Pancreas (tissue), 10 donors: ENCODE data around the gene MTHFD1L. TPM values are rescaled to one million over a fixed set of nuclear protein-coding genes. Genes with fewer than 3 reads are reported as not detected.

ENCODE experiments used
- ATAC-seq, 4 donors: fragments of 200-7000 bp; cut with Tn5 transposase; one replicate each; pipeline versions ENCODE4 v1.8.0 to v1.9.1; 2020; ENCODE audit warnings: mild to moderate bottlenecking in 4 of 4, moderate library complexity in 4 of 4
- DNase-seq, 6 donors: peaks; one replicate each; pipeline ENCODE4 v3.0.0-alpha.2; 2020
- FAIRE-seq: peaks from 2 replicates; lab custom pipeline; 2012; peaks lifted over from hg19 to GRCh38; lab: Jason Lieb, UNC
- H3K27ac ChIP-seq, 4 donors: fragments of 200-600 bp; sonication (generic); 1 replicate in 3 of 4; 2 replicates in 1 of 4; pipeline versions ENCODE4 v1.5.0 to v1.8.0; 2020
- H3K27me3 ChIP-seq, 4 donors: fragments of 200-600 bp; one replicate each; pipeline ENCODE4 v1.8.0; 2021
- H3K36me3 ChIP-seq, 3 donors: fragments of 200-600 bp; sonication (generic) in 1 of 3; one replicate each; pipeline versions ENCODE4 v1.5.0 to v1.8.0; 2020 to 2021
- H3K4me1 ChIP-seq, 3 donors: fragments of 200-600 bp; one replicate each; pipeline ENCODE4 v1.8.0; 2021
- H3K4me3 ChIP-seq, 4 donors: fragments of 200-600 bp; sonication (generic) in 2 of 4; one replicate each; pipeline versions ENCODE4 v1.5.0 to v1.8.0; 2020 to 2021
- H3K9me3 ChIP-seq, 4 donors: fragments of 200-600 bp; one replicate each; pipeline ENCODE4 v1.8.0; 2021
- WGBS, 2 donors: extraction: QIAGEN DNeasy Blood & Tissue Kit; methylation state at CpG; one replicate each; pipeline ENCODE4 v1.1.7; 2013; 5-methylcytosine and 5-hydroxymethylcytosine counted together
- intact Hi-C, 3 donors: fragments of 100-400 bp; cut with DNase I; formaldehyde crosslinking; loops; one replicate each; pipeline versions ENCODE4 v1.11.1 to v1.14.2; 2022
- polyA plus RNA-seq, 2 donors: library from polyadenylated mRNA; stranded (reverse); fragments of 200-250 nt; gene quantifications; one replicate each; pipeline ENCODE4 v1.2.3, GENCODE V29; 2013
- total RNA-seq, 6 donors: library from RNA; stranded (reverse); fragmentation: NEBNext Ultra II Directional in 4 of 6; extraction: Animal tissue kit (Norgen Biotek cat#: 25700) in 4 of 6; gene quantifications; one replicate each; pipeline versions ENCODE4 v1.2.1 to v1.2.4, GENCODE V29; 2021 to 2023
- TF ChIP-seq, protein P1 (sequence below), 4 donors: fragments of 200-600 bp; sonication (generic) in 3 of 4; IDR thresholded peaks; one replicate each; pipeline versions ENCODE4 v1.5.0 to v1.8.0; 2021; ENCODE audit warnings: antibody characterized with exemption in 4 of 4
- donor health status: healthy with polysubstance abuse.
- donor health status: DM: no; HTN: no; CAD: no; lungs with moderate emphysema.
- donor health status: DM: no; HTN: no; CAD: no.
- donor health status: control.
- donor health status: control.
- donor health status: Bipolar disorder and iron deficiency.
- donor health status: DM: yes; HTN: yes; CAD: no.
- donor health status: DM: no; HTN: no; CAD: no.
- donor health status: DM: no; HTN: no; CAD: no.
- donor health status: DM: yes; HTN: yes; CAD: no.

The MTHFD1L gene
- total and polyA plus RNA-seq, 8 donors, result 3.2 to 26.5 (median 9.0) TPM

DNA sequence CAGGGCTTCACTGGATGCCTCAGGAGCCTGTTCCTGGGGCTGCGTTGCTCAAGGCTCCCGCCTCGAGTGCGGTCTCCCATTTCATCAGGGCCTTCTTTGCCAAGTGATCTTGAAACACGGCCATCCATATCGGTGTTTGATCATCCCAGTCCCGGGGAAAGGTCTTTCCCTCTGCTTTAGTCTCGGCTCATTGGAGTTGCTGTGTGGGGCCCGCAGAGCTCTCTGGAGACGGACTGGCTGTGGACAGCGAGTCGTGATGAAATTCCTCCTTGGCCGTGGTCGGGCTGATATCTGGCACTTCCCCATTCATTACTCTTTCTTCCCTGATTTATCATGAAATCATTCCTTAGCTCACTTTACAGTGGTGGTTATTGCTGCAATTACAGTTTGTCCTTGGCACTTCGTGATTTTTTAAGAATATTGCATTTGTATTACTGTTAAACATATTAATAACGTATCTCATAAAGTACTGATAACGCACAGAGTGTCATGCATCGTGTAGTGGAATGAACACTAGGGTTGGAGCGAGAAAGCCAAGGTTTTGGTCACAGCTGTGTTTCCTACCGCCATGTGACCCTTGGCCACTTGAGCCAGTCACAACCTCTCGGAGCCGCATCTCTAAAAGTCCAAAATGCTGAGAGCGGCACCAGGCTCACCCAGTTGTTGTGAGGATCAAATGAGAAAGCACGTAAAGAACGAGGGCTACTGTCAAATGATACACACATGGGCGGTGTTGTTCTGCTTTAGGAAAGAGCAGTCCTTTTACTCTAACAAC lies 71.8 kb downstream of the MTHFD1L start:
- DNase-seq, result no peak
- WGBS, 2 donors, result 89 to 91% methylated on average over 26 of the region's 26 CpGs

DNA sequence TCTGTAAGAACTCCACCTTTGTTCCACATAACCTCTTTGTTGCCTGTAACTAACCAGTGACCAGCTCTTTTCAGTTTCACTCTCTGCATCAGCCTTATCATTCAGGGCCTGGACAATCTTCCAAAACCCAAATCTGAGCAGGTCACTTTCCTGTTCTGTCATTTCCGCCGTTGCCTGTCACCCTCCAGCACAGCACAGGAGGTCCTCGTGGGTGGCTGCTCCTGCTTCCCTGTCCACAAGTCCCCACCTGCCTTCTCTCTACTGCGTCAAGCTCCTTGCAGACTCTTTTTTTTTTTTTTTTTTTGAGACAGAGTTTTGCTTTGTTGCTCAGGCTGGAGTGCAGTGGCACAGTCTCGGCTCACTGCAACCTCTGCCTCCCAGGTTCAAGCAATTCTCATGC lies 73.9 kb downstream of the MTHFD1L start:
- ATAC-seq (no peak), FAIRE-seq (no peak), DNase-seq (no peak)
- Histone ChIP-seq H3K9me3 (no peaks in the 10 kb centered on the region), H3K36me3 (peaks cover 0 to 5% (median 0%) of the 10 kb centered on the region in 3 donors), H3K27ac (no peak overlapping the region), H3K4me1 (no peaks in the 10 kb centered on the region), H3K4me3 (no peak overlapping the region), H3K27me3 (no peaks in the 10 kb centered on the region)
- TF ChIP-seq, protein P1, sequence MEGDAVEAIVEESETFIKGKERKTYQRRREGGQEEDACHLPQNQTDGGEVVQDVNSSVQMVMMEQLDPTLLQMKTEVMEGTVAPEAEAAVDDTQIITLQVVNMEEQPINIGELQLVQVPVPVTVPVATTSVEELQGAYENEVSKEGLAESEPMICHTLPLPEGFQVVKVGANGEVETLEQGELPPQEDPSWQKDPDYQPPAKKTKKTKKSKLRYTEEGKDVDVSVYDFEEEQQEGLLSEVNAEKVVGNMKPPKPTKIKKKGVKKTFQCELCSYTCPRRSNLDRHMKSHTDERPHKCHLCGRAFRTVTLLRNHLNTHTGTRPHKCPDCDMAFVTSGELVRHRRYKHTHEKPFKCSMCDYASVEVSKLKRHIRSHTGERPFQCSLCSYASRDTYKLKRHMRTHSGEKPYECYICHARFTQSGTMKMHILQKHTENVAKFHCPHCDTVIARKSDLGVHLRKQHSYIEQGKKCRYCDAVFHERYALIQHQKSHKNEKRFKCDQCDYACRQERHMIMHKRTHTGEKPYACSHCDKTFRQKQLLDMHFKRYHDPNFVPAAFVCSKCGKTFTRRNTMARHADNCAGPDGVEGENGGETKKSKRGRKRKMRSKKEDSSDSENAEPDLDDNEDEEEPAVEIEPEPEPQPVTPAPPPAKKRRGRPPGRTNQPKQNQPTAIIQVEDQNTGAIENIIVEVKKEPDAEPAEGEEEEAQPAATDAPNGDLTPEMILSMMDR (IDR thresholded peaks at IDR 0.05), result no peak
- 89 to 94% methylated on average over 5 of the region's 5 CpGs for WGBS, 2 donors
- intact Hi-C loops, result no loop called here

More for the DNA sequence above, 71.8 kb downstream of the MTHFD1L start:
- H3K4me3 ChIP-seq, result no peak overlapping the region
- FAIRE-seq (no peak), ATAC-seq (peak in 2 of 4 donors; percentile 28 to 79)
- no peaks in the 10 kb centered on the region for H3K27me3 ChIP-seq
- H3K9me3 ChIP-seq, result no peaks in the 10 kb centered on the region
- H3K4me1 ChIP-seq, result no peaks in the 10 kb centered on the region
- intact Hi-C loops, result no loop called here
- TF ChIP-seq, protein P1 (IDR thresholded peaks at IDR 0.05), result no peak
- H3K36me3 ChIP-seq, result peaks cover 0 to 5% (median 0%) of the 10 kb centered on the region in 3 donors
- H3K27ac ChIP-seq, result no peak overlapping the region

DNA sequence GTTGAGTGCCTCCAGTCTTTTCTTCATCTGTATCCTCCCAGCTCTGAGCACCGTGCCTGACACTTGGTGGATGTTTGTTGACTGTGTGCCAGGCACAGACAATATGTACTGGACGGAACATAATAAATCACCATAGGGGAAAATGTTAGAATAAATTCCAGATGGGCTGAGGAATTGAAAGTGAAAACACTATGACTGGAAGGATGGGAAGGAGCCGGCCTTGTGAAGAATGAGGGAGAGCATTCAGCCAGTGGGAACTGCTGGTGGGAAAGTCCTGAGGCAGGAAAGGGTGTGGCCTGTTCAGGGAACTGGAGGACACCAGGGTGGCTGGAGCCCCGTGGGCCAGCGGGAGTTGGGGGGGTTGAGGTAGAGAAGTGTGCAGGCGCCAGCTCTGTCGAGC lies 75.4 kb downstream of the MTHFD1L start:
- intact Hi-C loops, result no loop called here
- no peak overlapping the region for H3K27ac ChIP-seq
- ATAC-seq, result no peak
- no peak overlapping the region for H3K4me3 ChIP-seq
- no peaks in the 10 kb centered on the region for H3K4me1 ChIP-seq
- 84 to 85% methylated on average over 7 of the region's 7 CpGs for WGBS, 2 donors
- TF ChIP-seq, protein P1 (IDR thresholded peaks at IDR 0.05), result no peak
- DNase-seq, result no peak
- no peak for FAIRE-seq
- H3K36me3 ChIP-seq, result peaks cover 0 to 5% (median 0%) of the 10 kb centered on the region in 3 donors
- no peaks in the 10 kb centered on the region for H3K27me3 ChIP-seq
- no peaks in the 10 kb centered on the region for H3K9me3 ChIP-seq

DNA sequence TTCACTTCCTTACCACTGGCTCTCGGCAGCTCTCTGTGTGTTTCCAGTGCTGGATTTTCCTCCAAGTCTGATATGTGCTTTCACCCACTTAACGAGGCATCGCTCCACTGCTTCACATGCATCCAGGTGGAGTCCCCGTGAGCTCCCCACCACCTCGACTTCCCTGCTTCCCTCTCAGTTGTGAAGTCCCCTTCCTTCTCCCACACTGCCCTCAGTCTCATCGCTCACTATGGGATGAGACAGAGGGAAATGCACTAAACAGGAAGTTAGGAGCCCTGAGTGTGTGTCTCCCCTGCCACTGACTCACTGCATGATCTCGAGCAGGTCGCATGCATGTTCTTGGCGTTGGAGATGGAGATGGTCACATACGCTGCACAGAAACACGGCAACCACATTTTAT lies 84.0 kb downstream of the MTHFD1L start:
- H3K36me3 ChIP-seq, result peaks cover 0 to 15% (median 0%) of the 10 kb centered on the region in 3 donors
- 87 to 92% methylated on average over 11 of the region's 11 CpGs for WGBS, 2 donors
- no peaks in the 10 kb centered on the region for H3K4me1 ChIP-seq
- H3K4me3 ChIP-seq, result no peak overlapping the region
- TF ChIP-seq, protein P1 (IDR thresholded peaks at IDR 0.05), result no peak
- no peaks in the 10 kb centered on the region for H3K27me3 ChIP-seq
- intact Hi-C loops, result no loop called here
- ATAC-seq (no peak), DNase-seq (no peak), FAIRE-seq (no peak)
- H3K9me3 ChIP-seq, result no peaks in the 10 kb centered on the region
- H3K27ac ChIP-seq, result no peak overlapping the region

DNA sequence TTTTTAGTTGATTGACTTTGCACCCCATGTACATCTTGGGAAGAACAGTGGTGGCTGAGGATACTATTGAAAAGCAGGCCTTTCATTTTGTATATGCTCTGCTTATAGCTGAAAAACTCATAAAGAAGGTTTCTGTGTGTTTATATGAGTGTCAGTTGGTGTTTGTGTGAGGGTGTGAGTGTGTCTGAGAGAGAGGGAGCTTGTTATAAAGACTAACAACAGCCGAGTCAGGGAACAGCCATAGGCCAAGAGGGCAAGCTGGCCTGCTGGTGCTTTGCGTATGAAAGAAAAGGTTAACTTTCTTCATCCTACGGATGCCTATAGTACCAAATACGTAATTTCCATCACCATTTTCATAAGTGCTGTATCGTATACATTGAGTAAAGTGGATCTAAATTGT lies 88.3 kb downstream of the MTHFD1L start:
- Histone ChIP-seq H3K36me3 (peaks cover 0 to 15% (median 0%) of the 10 kb centered on the region in 3 donors), H3K27ac (no peak overlapping the region), H3K27me3 (no peaks in the 10 kb centered on the region), H3K9me3 (no peaks in the 10 kb centered on the region), H3K4me1 (no peaks in the 10 kb centered on the region), H3K4me3 (no peak overlapping the region)
- no peak for FAIRE-seq
- WGBS, 2 donors, result 86 to 90% methylated on average over 5 of the region's 5 CpGs
- TF ChIP-seq, protein P1 (IDR thresholded peaks at IDR 0.05), result no peak
- intact Hi-C loops, result no loop called here
- DNase-seq, result no peak
- ATAC-seq, result no peak
